Right lobe of liver (tissue), 4 donors: ENCODE data around the gene PCNX2.

ENCODE experiments used
- CTCF ChIP-seq, 4 donors: fragments of 200-600 bp in 3 of 4; fragments of 450-650 bp in 1 of 4; IDR thresholded peaks; one replicate each; pipeline versions ENCODE4 v1.5.1 to v1.8.0; 2016 to 2022; ENCODE audit warnings: antibody characterized with exemption in 4 of 4, mild to moderate bottlenecking in 2 of 4
- POLR2A ChIP-seq: fragments of 450-650 bp; IDR thresholded peaks from one replicate; pipeline ENCODE4 v1.6.1; 2017; ENCODE audit warnings: antibody characterized with exemption, mild to moderate bottlenecking
- donor health status: DM: no; HTN: no; CAD: no.
- donor health status: DM: no; HTN: no; CAD: no.
- donor health status: DM: no; HTN: yes; CAD: no.

DNA sequence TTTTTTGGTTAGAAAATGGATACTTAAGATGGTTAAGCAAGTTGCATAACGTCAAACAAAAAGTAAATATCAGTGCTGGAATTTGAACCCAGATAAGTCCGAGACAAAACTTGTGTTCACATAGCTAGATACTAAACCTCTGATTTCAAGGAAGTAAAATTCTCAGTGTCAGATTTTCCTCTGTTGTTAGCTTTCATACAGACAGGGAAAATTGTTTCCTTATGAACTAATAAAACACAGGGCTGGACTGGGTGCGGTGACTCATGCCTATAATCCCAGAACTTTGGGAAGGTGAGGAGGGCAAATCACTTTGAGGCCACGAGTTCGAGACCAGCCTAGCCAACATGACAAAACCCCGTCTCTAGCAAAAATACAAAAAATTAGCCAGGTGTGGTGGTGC lies 51.3 kb downstream of the PCNX2 start:
- no peak for TF ChIP-seq CTCF (IDR thresholded peaks at IDR 0.05)
- TF ChIP-seq POLR2A: no peak
